GM12878 (cell line): ENCODE data around the gene FAM9A. TPM values are rescaled to one million over a fixed set of nuclear protein-coding genes. Genes with fewer than 3 reads are reported as not detected.

ENCODE experiments used
- ATAC-seq: fragments of 200-7000 bp; cut with Tn5 transposase; 3 replicates; pipeline ENCODE4 v1.9.1; 2020; ENCODE audit warnings: mild to moderate bottlenecking, moderate library complexity
- BruUV-seq: library from RNA; stranded (reverse); fragments of 400-500 nt; replicated peaks from 2 replicates; lab custom pipeline; 2021; lab: Mats Ljungman, UMichigan
- CTCF ChIA-PET: fragments of 300-600 bp; sonication (Branson Sonifier 250); formaldehyde crosslinking; extraction: SDS; loops from one replicate; lab custom pipeline; 2021; ENCODE audit warnings: inconsistent platforms; lab: Yijun Ruan, JAX
- POLR2A ChIA-PET: fragments of 350-600 bp; formaldehyde crosslinking; extraction: SDS; loops from one replicate; lab custom pipeline; 2021; ENCODE audit warnings: inconsistent platforms; lab: Charles Lee
- RAD21 ChIA-PET: fragments of 300-600 bp; sonication (Branson Sonifier 250); formaldehyde crosslinking; loops from one replicate; lab custom pipeline; 2023; ENCODE audit warnings: antibody characterized with exemption; ENCODE audit not compliant: unreplicated experiment; lab: Charles Lee
- SMC1A ChIA-PET: fragments of 300-600 bp; sonication (Branson Sonifier 250); formaldehyde crosslinking; loops from one replicate; lab custom pipeline; 2023; ENCODE audit not compliant: unreplicated experiment, uncharacterized antibody; lab: Charles Lee
- DNase-seq: peaks from one replicate; pipeline ENCODE4 v3.0.0-alpha.2; 2011; ENCODE audit warnings: low read depth, low spot score
- FAIRE-seq: peaks from 3 replicates; lab custom pipeline; 2011; peaks lifted over from hg19 to GRCh38; lab: Jason Lieb, UNC
- H2AFZ ChIP-seq: 2 replicates; pipeline ENCODE4 v1.6.0; 2011; ENCODE audit warnings: low read depth, low read length, control low read depth; ENCODE audit not compliant: control insufficient read depth
- H3K27ac ChIP-seq: 2 replicates; pipeline ENCODE4 v1.5.1; 2011; ENCODE audit warnings: control low read depth; ENCODE audit not compliant: control insufficient read depth, insufficient read depth
- H3K27me3 ChIP-seq, 2 experiments: replicated peaks in 1 of 2; 2 replicates each; pipeline versions ENCODE4 v1.6.0 to v1.6.1; 2011; ENCODE audit warnings: low read length in 1 of 2; ENCODE audit not compliant: control insufficient read depth in 2 of 2, insufficient read depth in 2 of 2
- H3K36me3 ChIP-seq, 2 experiments: 2 replicates each; pipeline ENCODE4 v1.5.1; 2011; ENCODE audit warnings: low read length in 1 of 2; ENCODE audit not compliant: control insufficient read depth in 2 of 2, insufficient read depth in 2 of 2
- H3K4me1 ChIP-seq: 2 replicates; pipeline ENCODE4 v1.6.1; 2011; ENCODE audit warnings: mild to moderate bottlenecking, low read length, moderate library complexity, mixed read lengths; ENCODE audit not compliant: control insufficient read depth, insufficient read depth
- H3K4me2 ChIP-seq: 2 replicates; pipeline ENCODE4 v1.6.0; 2011; ENCODE audit warnings: control low read depth; ENCODE audit not compliant: control insufficient read depth, insufficient read depth
- H3K4me3 ChIP-seq: fragments of 200-600 bp; sonication (generic); 2 replicates; pipeline ENCODE4 v1.5.1; 2016
- H3K79me2 ChIP-seq: 2 replicates; pipeline ENCODE4 v1.6.0; 2011; ENCODE audit warnings: low read length; ENCODE audit not compliant: control insufficient read depth, insufficient read depth
- H3K9ac ChIP-seq: 2 replicates; pipeline ENCODE4 v1.8.0; 2011; ENCODE audit warnings: low read length, control low read depth, mixed read lengths; ENCODE audit not compliant: control insufficient read depth, insufficient read depth
- H3K9me3 ChIP-seq: replicated peaks from 3 replicates; pipeline ENCODE4 v1.5.1; 2011; ENCODE audit warnings: mild to moderate bottlenecking, low read length; ENCODE audit not compliant: control insufficient read depth, insufficient read depth
- H4K20me1 ChIP-seq: 2 replicates; pipeline ENCODE4 v1.6.0; 2011; ENCODE audit not compliant: control insufficient read depth, insufficient read depth
- CBFB ChIP-seq: IDR thresholded peaks from 2 replicates; pipeline ENCODE4 v1.6.1; 2016; ENCODE audit warnings: antibody characterized with exemption, low read depth
- EGR1 ChIP-seq, 2 experiments: IDR thresholded peaks; 1 replicate in 1 of 2; 2 replicates in 1 of 2; pipeline ENCODE4 v1.6.1; 2011 to 2012; ENCODE audit warnings: low read depth in 2 of 2, low read length in 2 of 2, borderline replicate concordance in 1 of 2, mild to moderate bottlenecking in 1 of 2, moderate library complexity in 1 of 2
- GATAD2B ChIP-seq: fragments of 450-650 bp; conservative IDR thresholded peaks from 2 replicates; pipeline ENCODE4 v1.6.1; 2017; ENCODE audit warnings: low read depth, mild to moderate bottlenecking, moderate library complexity
- HDGF ChIP-seq: fragments of 450-650 bp; IDR thresholded peaks from 2 replicates; pipeline ENCODE4 v1.6.1; 2016; ENCODE audit warnings: antibody characterized with exemption
- MXI1 ChIP-seq: fragments of 150-350 bp; IDR thresholded peaks from 2 replicates; pipeline ENCODE4 v1.6.1; 2011; ENCODE audit warnings: low read depth, mild to moderate bottlenecking, inconsistent platforms, low read length, improper control_type of control experiment
- RAD21 ChIP-seq: IDR thresholded peaks from 2 replicates; pipeline ENCODE4 v1.6.1; 2011; ENCODE audit warnings: mild to moderate bottlenecking, low read depth, low read length, moderate library complexity; ENCODE audit not compliant: insufficient read depth
- RBBP5 ChIP-seq: fragments of 200-600 bp; sonication (generic); conservative IDR thresholded peaks from 2 replicates; pipeline ENCODE4 v1.6.1; 2016
- RELA ChIP-seq: fragments of 450-650 bp; IDR thresholded peaks from 2 replicates; pipeline ENCODE4 v1.8.0; 2014; ENCODE audit warnings: borderline replicate concordance; ENCODE audit not compliant: partially characterized antibody
- TCF7 ChIP-seq: IDR thresholded peaks from 2 replicates; pipeline ENCODE4 v1.6.1; 2014; ENCODE audit warnings: antibody characterized with exemption, borderline replicate concordance
- ZBED1 ChIP-seq: IDR thresholded peaks from 2 replicates; pipeline ENCODE4 v1.6.1; 2016; ENCODE audit warnings: borderline replicate concordance
- ZSCAN29 ChIP-seq: fragments of 450-650 bp; IDR thresholded peaks from 2 replicates; pipeline ENCODE4 v1.6.1; 2017; ENCODE audit warnings: mild to moderate bottlenecking, moderate library complexity
- WGBS: methylation state at CpG from one replicate; pipeline ENCODE4 v1.1.6; 2016; ENCODE audit warnings: low lambda C conversion rate; ENCODE audit not compliant: insufficient replicate concordance, insufficient coverage; ENCODE audit errors: missing lambda C conversion rate; 5-methylcytosine and 5-hydroxymethylcytosine counted together
- in situ Hi-C: fragments of 300-500 bp; cut with MboI; formaldehyde crosslinking; loops from 9 replicates; pipeline ENCODE4 v1.14.3; 2018; ENCODE audit warnings: mixed read lengths
- intact Hi-C: fragments of 100-400 bp; cut with micrococcal nuclease; formaldehyde crosslinking; loops from one replicate; pipeline ENCODE4 v1.14.2; 2022; ENCODE audit not compliant: unreplicated experiment
- polyA plus RNA-seq, 11 experiments: library from polyadenylated mRNA; depleted of rRNA in 4 of 11; unstranded in 6 of 11; stranded (reverse) in 5 of 11; fragments of >200 nt; fragmentation: Nextera tagmentation in 4 of 11; fragmentation: Illumina TruSeq in 1 of 11; extraction: Ambion mirVana in 4 of 11; extraction: Trizol in 1 of 11; gene quantifications; 1 replicate in 1 of 11; 2 replicates in 10 of 11; pipeline versions ENCODE4 v1.2.1 to v1.2.3, GENCODE V29; 2011 to 2016; ENCODE audit warnings: inconsistent platforms in 2 of 11, missing spikeins in 2 of 11, low read depth in 1 of 11
- total RNA-seq, 4 experiments: library from RNA; depleted of rRNA in 3 of 4; stranded (reverse); fragments of >200 nt in 3 of 4; fragmentation: Illumina TruSeq in 1 of 4; extraction: Trizol in 1 of 4; gene quantifications; 2 replicates each; pipeline versions ENCODE4 v1.2.1 to v1.2.3, GENCODE V29; 2013 to 2021
- TF ChIP-seq, protein P1 (sequence below): fragments of 450-650 bp; IDR thresholded peaks from 2 replicates; pipeline ENCODE4 v1.6.1; 2017; ENCODE audit warnings: mild to moderate bottlenecking
- TF ChIP-seq, protein P2 (sequence below): fragments of 450-650 bp; IDR thresholded peaks from 2 replicates; pipeline ENCODE4 v1.6.1; 2016; ENCODE audit warnings: mild to moderate bottlenecking
- TF ChIP-seq, protein P3 (sequence below): fragments of 450-650 bp; IDR thresholded peaks from 2 replicates; pipeline ENCODE4 v1.6.1; 2017; ENCODE audit warnings: antibody characterized with exemption, mild to moderate bottlenecking, moderate library complexity
- TF ChIP-seq, protein P4 (sequence below): IDR thresholded peaks from 2 replicates; pipeline ENCODE4 v1.6.1; 2012; ENCODE audit warnings: low read depth, low read length, improper control_type of control experiment

Gene FAM9A
- total and polyA plus RNA-seq, 10 of the 15 experiments (the other 5 are each of a cell fraction or from before 2014, with no cell fraction given) = not detected

DNA sequence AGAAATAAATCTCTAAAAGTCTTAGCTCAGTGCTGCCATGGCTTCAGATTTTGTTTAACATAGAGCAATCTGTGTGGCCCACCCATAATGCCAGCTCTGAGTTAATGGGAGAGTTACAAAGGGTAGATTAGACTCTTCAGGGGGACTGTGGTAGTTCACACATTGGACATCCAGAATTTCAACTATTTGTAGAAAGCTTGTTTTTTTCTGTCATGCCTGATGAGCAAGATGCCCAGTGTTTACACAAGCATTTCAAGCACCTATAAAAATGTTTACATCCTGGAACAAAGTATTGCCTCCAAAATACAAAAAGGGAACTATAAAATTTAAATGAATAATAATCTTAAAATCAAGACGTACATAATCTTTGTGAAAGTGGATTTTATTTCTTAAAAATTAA, 43.0 kb upstream of the FAM9A start (continued):
- TF ChIP-seq RBBP5 (no peak), TCF7 (no peak), HDGF (no peak), GATAD2B (no peak), RELA (no peak)

DNA sequence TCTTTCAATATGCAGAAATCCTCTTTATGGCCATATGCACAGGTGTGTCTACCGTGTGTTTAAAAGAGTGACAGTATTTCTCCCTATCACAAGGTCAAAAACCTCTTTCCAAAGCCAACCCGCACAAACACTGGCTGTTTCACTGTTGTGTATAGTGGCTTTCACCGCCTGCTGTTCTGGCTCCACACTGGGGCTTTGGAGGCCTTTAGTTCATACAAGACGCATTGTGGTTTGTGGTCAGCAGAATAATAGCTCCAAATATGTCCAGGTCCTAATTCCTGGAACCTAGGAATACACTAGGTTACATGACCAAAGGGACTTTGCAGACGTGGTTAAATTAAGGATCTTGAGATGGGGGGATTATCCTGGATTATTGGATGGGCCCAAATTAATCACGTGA, 40.7 kb upstream of the FAM9A start:
- TF ChIP-seq, protein P1, sequence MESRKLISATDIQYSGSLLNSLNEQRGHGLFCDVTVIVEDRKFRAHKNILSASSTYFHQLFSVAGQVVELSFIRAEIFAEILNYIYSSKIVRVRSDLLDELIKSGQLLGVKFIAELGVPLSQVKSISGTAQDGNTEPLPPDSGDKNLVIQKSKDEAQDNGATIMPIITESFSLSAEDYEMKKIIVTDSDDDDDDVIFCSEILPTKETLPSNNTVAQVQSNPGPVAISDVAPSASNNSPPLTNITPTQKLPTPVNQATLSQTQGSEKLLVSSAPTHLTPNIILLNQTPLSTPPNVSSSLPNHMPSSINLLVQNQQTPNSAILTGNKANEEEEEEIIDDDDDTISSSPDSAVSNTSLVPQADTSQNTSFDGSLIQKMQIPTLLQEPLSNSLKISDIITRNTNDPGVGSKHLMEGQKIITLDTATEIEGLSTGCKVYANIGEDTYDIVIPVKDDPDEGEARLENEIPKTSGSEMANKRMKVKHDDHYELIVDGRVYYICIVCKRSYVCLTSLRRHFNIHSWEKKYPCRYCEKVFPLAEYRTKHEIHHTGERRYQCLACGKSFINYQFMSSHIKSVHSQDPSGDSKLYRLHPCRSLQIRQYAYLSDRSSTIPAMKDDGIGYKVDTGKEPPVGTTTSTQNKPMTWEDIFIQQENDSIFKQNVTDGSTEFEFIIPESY = no peak
- TF ChIP-seq, protein P2, sequence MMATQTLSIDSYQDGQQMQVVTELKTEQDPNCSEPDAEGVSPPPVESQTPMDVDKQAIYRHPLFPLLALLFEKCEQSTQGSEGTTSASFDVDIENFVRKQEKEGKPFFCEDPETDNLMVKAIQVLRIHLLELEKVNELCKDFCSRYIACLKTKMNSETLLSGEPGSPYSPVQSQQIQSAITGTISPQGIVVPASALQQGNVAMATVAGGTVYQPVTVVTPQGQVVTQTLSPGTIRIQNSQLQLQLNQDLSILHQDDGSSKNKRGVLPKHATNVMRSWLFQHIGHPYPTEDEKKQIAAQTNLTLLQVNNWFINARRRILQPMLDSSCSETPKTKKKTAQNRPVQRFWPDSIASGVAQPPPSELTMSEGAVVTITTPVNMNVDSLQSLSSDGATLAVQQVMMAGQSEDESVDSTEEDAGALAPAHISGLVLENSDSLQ = no peak
- TF ChIP-seq HDGF (no peak), RAD21 (no peak), MXI1 (no peak), ZBED1 (no peak), CBFB (no peak), ZSCAN29 (no peak), EGR1 (IDR thresholded peaks at IDR 0.05; ENCODE audit: borderline replicate concordance in 1 of 2, low read depth in 2 of 2, low read length in 2 of 2) (no peak)
- TF ChIP-seq, protein P3, sequence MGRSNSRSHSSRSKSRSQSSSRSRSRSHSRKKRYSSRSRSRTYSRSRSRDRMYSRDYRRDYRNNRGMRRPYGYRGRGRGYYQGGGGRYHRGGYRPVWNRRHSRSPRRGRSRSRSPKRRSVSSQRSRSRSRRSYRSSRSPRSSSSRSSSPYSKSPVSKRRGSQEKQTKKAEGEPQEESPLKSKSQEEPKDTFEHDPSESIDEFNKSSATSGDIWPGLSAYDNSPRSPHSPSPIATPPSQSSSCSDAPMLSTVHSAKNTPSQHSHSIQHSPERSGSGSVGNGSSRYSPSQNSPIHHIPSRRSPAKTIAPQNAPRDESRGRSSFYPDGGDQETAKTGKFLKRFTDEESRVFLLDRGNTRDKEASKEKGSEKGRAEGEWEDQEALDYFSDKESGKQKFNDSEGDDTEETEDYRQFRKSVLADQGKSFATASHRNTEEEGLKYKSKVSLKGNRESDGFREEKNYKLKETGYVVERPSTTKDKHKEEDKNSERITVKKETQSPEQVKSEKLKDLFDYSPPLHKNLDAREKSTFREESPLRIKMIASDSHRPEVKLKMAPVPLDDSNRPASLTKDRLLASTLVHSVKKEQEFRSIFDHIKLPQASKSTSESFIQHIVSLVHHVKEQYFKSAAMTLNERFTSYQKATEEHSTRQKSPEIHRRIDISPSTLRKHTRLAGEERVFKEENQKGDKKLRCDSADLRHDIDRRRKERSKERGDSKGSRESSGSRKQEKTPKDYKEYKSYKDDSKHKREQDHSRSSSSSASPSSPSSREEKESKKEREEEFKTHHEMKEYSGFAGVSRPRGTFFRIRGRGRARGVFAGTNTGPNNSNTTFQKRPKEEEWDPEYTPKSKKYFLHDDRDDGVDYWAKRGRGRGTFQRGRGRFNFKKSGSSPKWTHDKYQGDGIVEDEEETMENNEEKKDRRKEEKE = no peak
- TF ChIP-seq, protein P4, sequence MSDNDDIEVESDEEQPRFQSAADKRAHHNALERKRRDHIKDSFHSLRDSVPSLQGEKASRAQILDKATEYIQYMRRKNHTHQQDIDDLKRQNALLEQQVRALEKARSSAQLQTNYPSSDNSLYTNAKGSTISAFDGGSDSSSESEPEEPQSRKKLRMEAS = no peak
- DNase-seq (no peak), FAIRE-seq (no peak), ATAC-seq (no peak)
- Histone ChIP-seq H2AFZ (no peak overlapping the region), H3K4me3 (no peak overlapping the region), H3K4me1 (no peaks in the 10 kb centered on the region), H3K36me3 (no peaks in the 10 kb centered on the region), H4K20me1 (no peaks in the 10 kb centered on the region), H3K79me2 (no peaks in the 10 kb centered on the region), H3K9me3 (no peaks in the 10 kb centered on the region), H3K4me2 (no peak overlapping the region), H3K27ac (no peak overlapping the region), H3K27me3 (no peaks in the 10 kb centered on the region), H3K9ac (no peak overlapping the region)
- intact Hi-C loops (no loop called here), in situ Hi-C loops (no loop called here)
- ChIA-PET POLR2A (no interaction called here), CTCF (interaction anchor here (1.1 kb wide), 1 partner anchor 26 kb away, joined by 3 read pairs; no protein-coding TSS in a partner anchor), RAD21 (no interaction called here), SMC1A (no interaction called here)
- 40% methylated on average over 6 of the region's 6 CpGs for WGBS
- BruUV-seq = no TSS peak
